Gastrocnemius medialis (tissue), 4 donors: Measurements from ENCODE around the gene LEMD2. TPM values are rescaled to one million over a fixed set of nuclear protein-coding genes. Genes with fewer than 3 reads are reported as not detected.

Source experiments
- ATAC-seq, 2 donors: fragments of 150-250 bp; one replicate each; pipeline ENCODE4 v1.9.1; 2016
- DNase-seq, 2 donors: peaks; one replicate each; pipeline ENCODE4 v3.0.0-alpha.2; 2019
- H3K27ac ChIP-seq, 4 donors: fragments of 200-600 bp; sonication (generic); 1 replicate in 1 of 4; 2 replicates in 3 of 4; pipeline ENCODE4 v1.5.1; 2016 to 2018; ENCODE audit warnings: mild to moderate bottlenecking in 2 of 4, moderate library complexity in 1 of 4
- H3K27me3 ChIP-seq, 3 donors: fragments of 200-600 bp; sonication (generic) in 2 of 3; 1 replicate in 1 of 3; 2 replicates in 2 of 3; pipeline versions ENCODE4 v1.5.1 to v1.6.0; 2016 to 2019; ENCODE audit warnings: mild to moderate bottlenecking in 1 of 3, moderate library complexity in 1 of 3
- H3K36me3 ChIP-seq, 2 donors: fragments of 200-600 bp; sonication (generic) in 1 of 2; one replicate each; pipeline ENCODE4 v1.5.1; 2017 to 2018
- H3K4me1 ChIP-seq, 2 donors: fragments of 200-600 bp; sonication (generic) in 1 of 2; one replicate each; pipeline ENCODE4 v1.5.1; 2016 to 2017; ENCODE audit warnings: mild to moderate bottlenecking in 2 of 2
- H3K4me3 ChIP-seq, 4 donors: fragments of 200-600 bp; sonication (generic) in 3 of 4; 1 replicate in 1 of 4; 2 replicates in 3 of 4; pipeline ENCODE4 v1.5.1; 2016 to 2019; ENCODE audit warnings: mild to moderate bottlenecking in 2 of 4
- H3K9me3 ChIP-seq, 3 donors: fragments of 200-600 bp; sonication (generic) in 2 of 3; 1 replicate in 1 of 3; 2 replicates in 2 of 3; pipeline ENCODE4 v1.5.1; 2016 to 2019
- POLR2A ChIP-seq, 2 donors: fragments of 450-650 bp; IDR thresholded peaks; one replicate each; pipeline ENCODE4 v1.6.1; 2017; ENCODE audit warnings: antibody characterized with exemption in 2 of 2, mild to moderate bottlenecking in 2 of 2, moderate library complexity in 2 of 2
- in situ Hi-C, 4 donors: fragments of 200-750 bp; cut with MboI; loops; one replicate each; pipeline versions ENCODE4 v1.15.0 to v1.8.0; 2017; ENCODE audit warnings: low sequenced_read_pairs in 4 of 4
- intact Hi-C: fragments of 100-400 bp; cut with DNase I; formaldehyde crosslinking; loops from one replicate; pipeline ENCODE4 v1.15.1; 2023; ENCODE audit warnings: low total_unique reads
- total RNA-seq, 4 donors: library from RNA; depleted of rRNA; stranded (reverse); fragments of >200 nt; gene quantifications; one replicate each; pipeline versions ENCODE4 v1.1.0 to v1.2.3, GENCODE V29; 2016
- TF ChIP-seq, protein P1 (sequence below), 5 experiments: fragments of 450-650 bp in 3 of 5; fragments of 200-600 bp in 2 of 5; sonication (generic) in 2 of 5; IDR thresholded peaks in 4 of 5; conservative IDR thresholded peaks in 1 of 5; 1 replicate in 4 of 5; 2 replicates in 1 of 5; pipeline ENCODE4 v1.5.1; 2016 to 2019; ENCODE audit warnings: antibody characterized with exemption in 5 of 5, mild to moderate bottlenecking in 3 of 5, moderate library complexity in 3 of 5

The LEMD2 gene
- total RNA-seq, 4 donors from 2014 or later, result 34.1 to 39.1 (median 38.1) TPM

DNA sequence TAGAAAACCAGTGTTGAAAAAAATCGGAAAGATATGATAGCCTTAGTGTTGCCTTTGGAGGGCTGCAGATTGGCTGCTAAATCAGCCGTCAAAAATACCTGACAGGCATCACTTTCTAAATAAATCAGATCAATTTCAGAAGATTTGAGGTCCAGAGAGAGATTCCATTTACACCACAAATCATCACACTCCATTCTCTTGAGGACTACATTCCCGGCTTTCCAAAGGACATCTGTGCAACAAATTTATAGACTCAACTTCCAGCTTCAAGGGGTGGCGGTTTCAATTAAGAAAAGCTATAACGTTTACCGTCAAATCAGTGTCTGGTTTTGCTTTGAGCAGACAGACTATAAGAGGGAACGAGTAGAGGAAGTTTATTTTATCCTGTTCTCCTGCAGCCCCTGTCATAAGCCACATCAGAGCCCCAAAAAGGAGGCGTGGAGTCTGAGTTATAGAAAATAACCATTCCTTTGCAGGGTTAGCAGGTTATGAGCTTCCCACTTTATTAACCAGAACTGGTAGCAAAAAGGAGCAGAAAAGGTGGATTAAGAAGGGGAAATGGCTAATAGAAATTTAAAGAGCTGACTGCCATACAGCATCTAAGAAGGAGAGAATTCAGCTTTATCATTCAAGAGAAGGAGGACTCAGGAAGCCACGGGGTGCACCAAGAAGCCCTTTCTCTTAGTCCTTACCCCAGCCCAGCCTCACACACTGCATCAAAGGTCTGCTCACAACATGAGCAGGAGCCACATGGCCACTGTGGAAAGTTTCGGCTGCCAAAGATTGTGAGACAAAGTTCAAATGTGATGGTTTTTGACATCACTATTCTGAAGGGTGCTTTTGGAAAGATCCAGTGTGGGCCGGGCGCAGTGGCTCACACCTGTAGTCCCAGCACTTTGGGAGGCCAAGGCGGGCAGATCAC lies 64.6 kb downstream of the LEMD2 start:
- TF ChIP-seq POLR2A (IDR thresholded peaks at IDR 0.05), result no peak
- TF ChIP-seq, protein P1, sequence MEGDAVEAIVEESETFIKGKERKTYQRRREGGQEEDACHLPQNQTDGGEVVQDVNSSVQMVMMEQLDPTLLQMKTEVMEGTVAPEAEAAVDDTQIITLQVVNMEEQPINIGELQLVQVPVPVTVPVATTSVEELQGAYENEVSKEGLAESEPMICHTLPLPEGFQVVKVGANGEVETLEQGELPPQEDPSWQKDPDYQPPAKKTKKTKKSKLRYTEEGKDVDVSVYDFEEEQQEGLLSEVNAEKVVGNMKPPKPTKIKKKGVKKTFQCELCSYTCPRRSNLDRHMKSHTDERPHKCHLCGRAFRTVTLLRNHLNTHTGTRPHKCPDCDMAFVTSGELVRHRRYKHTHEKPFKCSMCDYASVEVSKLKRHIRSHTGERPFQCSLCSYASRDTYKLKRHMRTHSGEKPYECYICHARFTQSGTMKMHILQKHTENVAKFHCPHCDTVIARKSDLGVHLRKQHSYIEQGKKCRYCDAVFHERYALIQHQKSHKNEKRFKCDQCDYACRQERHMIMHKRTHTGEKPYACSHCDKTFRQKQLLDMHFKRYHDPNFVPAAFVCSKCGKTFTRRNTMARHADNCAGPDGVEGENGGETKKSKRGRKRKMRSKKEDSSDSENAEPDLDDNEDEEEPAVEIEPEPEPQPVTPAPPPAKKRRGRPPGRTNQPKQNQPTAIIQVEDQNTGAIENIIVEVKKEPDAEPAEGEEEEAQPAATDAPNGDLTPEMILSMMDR (IDR thresholded peaks at IDR 0.05 in 4 of 5, conservative IDR thresholded peaks at IDR 0.05 in 1 of 5), result no peak
- in situ Hi-C loops (loop anchor here in 1 of 4 donors (25.0 kb wide), 1 partner anchor 563 kb away; no protein-coding TSS in a partner anchor), intact Hi-C loops (loop anchor here (10.0 kb wide), 1 partner anchor 410 kb away; the partner anchor contains the start of genes TAPBP and ZBTB22)
- Histone ChIP-seq H3K4me3 (no peak overlapping the region), H3K27me3 (no peaks in the 10 kb centered on the region), H3K36me3 (peaks cover 6 to 53% of the 10 kb centered on the region in 2 donors), H3K4me1 (peaks cover 29 to 33% of the 10 kb centered on the region in 2 donors), H3K9me3 (no peaks in the 10 kb centered on the region), H3K27ac (peak overlapping the region; percentile 98 to 100 (median 100))
- ATAC-seq, result no peak
- no peak for DNase-seq

DNA sequence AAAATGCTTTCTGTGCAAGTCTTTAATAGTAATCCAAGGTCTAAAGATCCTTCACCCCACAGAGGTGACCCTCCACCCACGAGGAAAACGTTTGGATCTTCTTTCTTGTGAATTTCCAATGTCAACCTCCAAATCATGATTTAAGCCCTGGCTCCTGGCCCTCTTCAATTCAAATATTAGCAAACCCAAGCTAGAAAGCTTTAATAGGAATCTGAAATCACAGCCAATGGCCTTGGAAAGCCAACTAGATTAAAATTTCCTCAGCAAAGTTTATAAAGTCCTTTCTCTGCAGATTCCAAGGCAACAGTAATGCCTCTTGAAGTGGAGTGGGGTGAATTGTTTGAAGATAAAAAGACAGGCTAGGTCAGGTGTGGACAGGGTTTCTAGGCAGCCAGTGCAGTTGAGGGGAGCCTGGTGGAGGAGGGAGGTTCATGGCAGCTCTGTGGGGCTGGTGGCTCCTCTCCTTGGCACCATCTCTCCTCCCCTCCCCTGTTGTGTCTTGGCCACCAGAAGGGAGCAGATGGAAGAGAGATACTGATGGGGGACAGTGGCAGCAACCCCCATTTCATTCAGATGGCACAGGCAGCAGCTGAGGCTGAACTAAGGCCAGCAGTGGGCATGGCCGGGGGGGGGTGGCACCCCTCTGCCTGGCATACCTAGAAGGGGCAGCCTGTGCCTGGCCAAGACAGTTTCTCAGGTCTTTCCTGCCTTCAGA lies 65.4 kb downstream of the LEMD2 start:
- intact Hi-C loops (loop anchor here (10.0 kb wide), 1 partner anchor 409 kb away; the partner anchor contains the start of genes TAPBP and ZBTB22), in situ Hi-C loops (no loop called here)
- Histone ChIP-seq H3K27ac (peak overlapping the region; percentile 98 to 100 (median 100)), H3K27me3 (no peaks in the 10 kb centered on the region), H3K36me3 (peaks cover 6 to 53% of the 10 kb centered on the region in 2 donors), H3K4me3 (no peak overlapping the region), H3K9me3 (no peaks in the 10 kb centered on the region), H3K4me1 (peaks cover 23 to 25% of the 10 kb centered on the region in 2 donors)
- no peak for TF ChIP-seq POLR2A (IDR thresholded peaks at IDR 0.05)
- TF ChIP-seq, protein P1 (IDR thresholded peaks at IDR 0.05 in 4 of 5, conservative IDR thresholded peaks at IDR 0.05 in 1 of 5), result no peak
- ATAC-seq (no peak), DNase-seq (no peak)

DNA sequence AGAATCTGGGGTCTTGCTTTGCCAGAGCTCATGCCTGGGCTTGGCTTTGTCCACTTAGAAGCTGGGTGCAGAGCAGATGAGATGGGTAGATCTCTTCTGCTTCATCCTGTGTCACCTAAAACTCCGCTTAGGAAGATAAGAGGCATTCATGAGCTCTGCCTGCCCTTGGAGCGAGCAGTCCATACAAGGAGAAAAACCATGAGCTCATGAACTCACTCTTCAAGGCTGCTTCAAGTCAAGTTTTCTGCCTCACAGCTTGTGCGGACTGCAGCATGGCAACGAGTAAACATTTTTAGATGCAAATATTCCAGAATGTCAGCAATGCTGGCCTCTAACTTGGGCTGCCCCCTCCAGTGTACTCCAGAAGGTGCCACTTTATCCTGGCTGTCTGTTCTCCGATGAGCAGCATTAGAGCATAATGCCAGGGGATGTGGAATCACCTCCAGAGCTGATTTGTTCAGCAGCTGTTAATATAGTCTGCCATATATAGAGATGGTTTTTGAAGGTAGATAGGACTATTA lies 66.8 kb downstream of the LEMD2 start:
- no peak overlapping the region for H3K4me3 ChIP-seq
- no peak for DNase-seq
- peaks cover 15% of the 10 kb centered on the region in 2 donors for H3K4me1 ChIP-seq
- peak overlapping the region; percentile 76 to 100 (median 99) for H3K27ac ChIP-seq
- TF ChIP-seq, protein P1 (IDR thresholded peaks at IDR 0.05 in 4 of 5, conservative IDR thresholded peaks at IDR 0.05 in 1 of 5), result no peak
- peak in 1 of 2 donors; percentile 1 for TF ChIP-seq POLR2A (IDR thresholded peaks at IDR 0.05)
- intact Hi-C loops, result loop anchor here (10.0 kb wide), 1 partner anchor 407 kb away; the partner anchor contains the start of genes TAPBP and ZBTB22
- peaks cover under 1 to 41% of the 10 kb centered on the region in 2 donors for H3K36me3 ChIP-seq
- in situ Hi-C loops, result no loop called here
- no peaks in the 10 kb centered on the region for H3K9me3 ChIP-seq
- no peaks in the 10 kb centered on the region for H3K27me3 ChIP-seq
- no peak for ATAC-seq

DNA sequence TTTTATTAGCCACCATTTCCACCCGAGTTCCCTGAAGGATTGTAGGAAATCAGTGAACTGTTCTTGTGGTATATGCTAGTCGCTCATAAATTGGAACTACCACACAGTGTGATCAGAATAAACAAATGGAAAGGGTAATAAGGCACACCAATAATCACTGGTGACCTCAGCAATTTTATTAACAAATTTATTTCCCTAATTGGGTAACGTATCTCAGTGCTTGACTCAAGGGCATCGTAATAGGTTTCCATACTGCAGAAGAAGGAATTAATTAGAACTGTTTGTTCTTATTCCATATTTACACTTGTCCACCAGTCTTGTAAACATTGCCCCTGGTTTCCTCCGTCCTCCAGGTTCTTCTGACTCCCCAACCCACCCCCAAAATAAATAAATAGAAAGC lies 67.4 kb downstream of the LEMD2 start:
- H3K27ac ChIP-seq, result peak overlapping the region; percentile 76 to 100 (median 99)
- in situ Hi-C loops (no loop called here), intact Hi-C loops (loop anchor here (10.0 kb wide), 1 partner anchor 407 kb away; the partner anchor contains the start of genes TAPBP and ZBTB22)
- peaks cover 0 to 35% of the 10 kb centered on the region in 2 donors for H3K36me3 ChIP-seq
- H3K27me3 ChIP-seq, result no peaks in the 10 kb centered on the region
- H3K4me1 ChIP-seq, result peaks cover 9 to 14% of the 10 kb centered on the region in 2 donors
- ATAC-seq (no peak), DNase-seq (no peak)
- no peak for TF ChIP-seq POLR2A (IDR thresholded peaks at IDR 0.05)
- TF ChIP-seq, protein P1 (IDR thresholded peaks at IDR 0.05 in 4 of 5, conservative IDR thresholded peaks at IDR 0.05 in 1 of 5), result no peak
- H3K4me3 ChIP-seq, result no peak overlapping the region
- no peaks in the 10 kb centered on the region for H3K9me3 ChIP-seq
